ENCODE measurements around the gene TTPAL. TPM values are rescaled to one million over a fixed set of nuclear protein-coding genes. Genes with fewer than 3 reads are reported as not detected.

Gene TTPAL
- total RNA-seq, 1 experiment from 2014 or later = 28.5 TPM

DNA sequence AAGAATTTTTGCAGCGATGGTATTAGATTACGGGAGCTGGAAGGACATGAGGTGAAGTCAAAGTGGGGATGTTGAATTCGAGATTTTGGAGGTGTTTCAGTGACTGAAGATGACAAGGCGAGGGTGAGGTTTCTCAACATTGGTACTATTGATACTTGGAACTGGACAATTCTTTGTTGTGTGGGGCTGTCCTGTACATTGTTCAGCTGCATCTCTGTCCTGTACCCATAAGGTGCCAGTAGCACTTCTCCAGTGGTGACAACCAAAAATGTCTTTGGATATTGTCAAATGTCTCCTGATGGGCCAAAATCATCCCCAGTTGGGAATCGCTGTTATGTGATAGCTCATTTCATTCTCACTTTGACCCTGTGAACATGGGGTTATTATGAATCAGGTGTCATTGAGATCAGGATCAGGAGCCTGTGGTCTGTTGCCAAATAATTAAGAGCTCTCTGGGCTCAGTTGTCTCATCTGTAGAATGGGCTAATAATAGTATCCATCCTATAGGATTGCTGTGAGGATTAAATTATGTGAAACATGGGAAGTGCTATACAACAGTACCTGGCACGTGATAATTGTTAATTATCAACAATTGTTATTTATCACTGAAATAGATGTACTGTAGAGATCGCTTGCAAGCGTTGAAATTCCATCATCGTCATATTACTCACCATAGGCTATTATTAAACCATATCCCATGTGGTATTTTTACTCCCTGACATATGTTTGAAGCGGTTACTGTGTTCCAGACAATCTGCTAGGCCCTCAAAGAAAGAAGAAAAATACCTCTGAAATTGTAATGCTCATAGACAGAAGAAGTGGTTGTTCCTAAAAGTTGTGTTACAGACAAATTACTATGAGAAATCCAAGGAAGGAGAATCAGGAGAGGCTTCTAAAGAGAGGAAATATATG, 48.5 kb upstream of the TTPAL start:
- no peak for TF ChIP-seq EZH2 (IDR thresholded peaks at IDR 0.05; ENCODE audit: low read depth)
- TF ChIP-seq CTCF (conservative IDR thresholded peaks at IDR 0.05) = no peak
- H3F3A ChIP-seq (ENCODE audit: insufficient read depth, low read depth) = no peaks in the 10 kb centered on the region
- ChIA-PET CTCF (no interaction called here), POLR2A (ENCODE audit: unreplicated experiment) (no interaction called here)
- H3K27me3 ChIP-seq (ENCODE audit: insufficient read depth, low read depth) = 0 out of 2 replicates have a peak, but pooled peaks cover 4% of the 10 kb centered on the region
- no peaks in the 10 kb centered on the region for H3K36me3 ChIP-seq (ENCODE audit: low read depth)
- peaks cover 3% of the 10 kb centered on the region for H3K4me1 ChIP-seq (replicated peaks; ENCODE audit: insufficient read depth)
- H3K79me2 ChIP-seq (ENCODE audit: low read depth) = no peaks in the 10 kb centered on the region
- DNase-seq = no peak
- intact Hi-C loops (cut with micrococcal nuclease; ENCODE audit: unreplicated experiment) = no loop called here
- H2AFZ ChIP-seq = no peak overlapping the region
- no peak overlapping the region for H3K4me2 ChIP-seq
- no peak overlapping the region for H3K4me3 ChIP-seq
- H4K20me1 ChIP-seq (ENCODE audit: insufficient read depth) = no peaks in the 10 kb centered on the region
- BruUV-seq (replicated peaks) = no TSS peak
- no peaks in the 10 kb centered on the region for H3K9me3 ChIP-seq (ENCODE audit: insufficient read depth, low read depth)
- H3K27ac ChIP-seq = no peak overlapping the region
- H3K9me2 ChIP-seq (ENCODE audit: insufficient read depth) = no peaks in the 10 kb centered on the region

GRCh38 chr20:44427804-44428173, 47.9 kb upstream of the TTPAL start:
- DNase-seq = no peak
- intact Hi-C loops (cut with micrococcal nuclease; ENCODE audit: unreplicated experiment) = no loop called here
- ChIA-PET CTCF (no interaction called here), POLR2A (ENCODE audit: unreplicated experiment) (no interaction called here)
- no peaks in the 10 kb centered on the region for H3K79me2 ChIP-seq (ENCODE audit: low read depth)
- 0 out of 2 replicates have a peak, but pooled peaks cover 4% of the 10 kb centered on the region for H3K27me3 ChIP-seq (ENCODE audit: insufficient read depth, low read depth)
- H3K36me3 ChIP-seq (ENCODE audit: low read depth) = no peaks in the 10 kb centered on the region
- no peak for TF ChIP-seq EZH2 (IDR thresholded peaks at IDR 0.05; ENCODE audit: low read depth)
- TF ChIP-seq CTCF (conservative IDR thresholded peaks at IDR 0.05) = no peak
- H3K4me1 ChIP-seq (replicated peaks; ENCODE audit: insufficient read depth) = no peaks in the 10 kb centered on the region
- H3F3A ChIP-seq (ENCODE audit: insufficient read depth, low read depth) = no peaks in the 10 kb centered on the region
- H3K27ac ChIP-seq = no peak overlapping the region
- no TSS peak for BruUV-seq (replicated peaks)
- no peak overlapping the region for H3K4me3 ChIP-seq
- no peaks in the 10 kb centered on the region for H4K20me1 ChIP-seq (ENCODE audit: insufficient read depth)
- H3K9me2 ChIP-seq (ENCODE audit: insufficient read depth) = no peaks in the 10 kb centered on the region
- H3K4me2 ChIP-seq = no peak overlapping the region
- no peak overlapping the region for H2AFZ ChIP-seq
- H3K9me3 ChIP-seq (ENCODE audit: insufficient read depth, low read depth) = no peaks in the 10 kb centered on the region

DNA sequence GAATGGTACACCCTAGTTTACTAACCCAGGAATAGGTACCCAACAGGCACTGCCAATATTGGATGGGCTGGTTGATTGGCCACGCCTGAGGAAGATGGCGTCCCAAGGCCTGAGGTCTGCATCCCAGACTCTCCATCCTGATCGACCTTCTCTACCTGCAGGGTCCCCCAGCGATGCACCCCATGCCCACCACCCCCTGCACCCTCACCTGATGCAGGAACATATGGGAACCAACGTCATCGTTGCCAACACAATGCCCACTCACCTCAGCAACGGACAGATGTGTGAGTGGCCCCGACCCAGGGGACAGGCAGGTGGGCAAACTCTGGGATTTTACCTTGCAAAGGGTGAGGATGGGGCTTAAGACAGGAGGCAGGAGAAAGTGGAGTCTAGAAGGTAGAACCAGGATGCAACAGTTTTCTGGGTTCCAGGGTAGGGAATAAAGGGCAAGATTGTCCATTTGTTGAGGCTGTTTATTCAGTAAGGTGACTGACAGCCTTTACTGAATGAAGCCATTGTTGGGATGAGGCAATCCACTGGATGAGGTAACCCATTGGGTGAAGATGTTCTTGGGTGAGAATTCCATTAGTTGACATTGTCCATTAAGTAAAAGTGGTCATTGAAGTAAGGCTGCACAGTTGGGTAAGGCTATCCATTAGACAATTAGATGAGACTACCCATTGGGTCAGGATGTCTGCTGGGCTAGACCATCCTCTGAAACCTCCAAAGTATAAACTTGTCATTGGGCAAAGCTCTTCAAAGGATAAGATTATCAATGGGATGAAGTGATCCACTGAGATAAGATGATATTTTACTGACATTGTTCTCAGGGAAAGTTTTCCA, 47.3 kb upstream of the TTPAL start:
- intact Hi-C loops (cut with micrococcal nuclease; ENCODE audit: unreplicated experiment) = no loop called here
- Histone ChIP-seq H3K9me2 (ENCODE audit: insufficient read depth) (no peaks in the 10 kb centered on the region), H3K27me3 (ENCODE audit: insufficient read depth, low read depth) (0 out of 2 replicates have a peak, but pooled peaks cover 4% of the 10 kb centered on the region), H3K79me2 (ENCODE audit: low read depth) (no peaks in the 10 kb centered on the region), H2AFZ (no peak overlapping the region), H3F3A (ENCODE audit: insufficient read depth, low read depth) (no peaks in the 10 kb centered on the region), H3K4me2 (no peak overlapping the region), H3K4me3 (no peak overlapping the region), H3K27ac (no peak overlapping the region), H4K20me1 (ENCODE audit: insufficient read depth) (no peaks in the 10 kb centered on the region), H3K9me3 (ENCODE audit: insufficient read depth, low read depth) (no peaks in the 10 kb centered on the region), H3K36me3 (ENCODE audit: low read depth) (no peaks in the 10 kb centered on the region), H3K4me1 (replicated peaks; ENCODE audit: insufficient read depth) (no peaks in the 10 kb centered on the region)
- CTCF ChIA-PET = no interaction called here
- POLR2A ChIA-PET (ENCODE audit: unreplicated experiment) = no interaction called here
- no TSS peak for BruUV-seq (replicated peaks)
- TF ChIP-seq EZH2 (IDR thresholded peaks at IDR 0.05; ENCODE audit: low read depth) (no peak), CTCF (conservative IDR thresholded peaks at IDR 0.05) (no peak)
- no peak for DNase-seq

All from PC-9 (cell line).